GM12878 (cell line): ENCODE results near the gene CHDH. TPM values are rescaled to one million over a fixed set of nuclear protein-coding genes. Genes with fewer than 3 reads are reported as not detected.

ENCODE experiments used
- ATAC-seq: fragments of 200-7000 bp; cut with Tn5 transposase; 3 replicates; pipeline ENCODE4 v1.9.1; 2020; ENCODE audit warnings: mild to moderate bottlenecking, moderate library complexity
- BruUV-seq: library from RNA; stranded (reverse); fragments of 400-500 nt; replicated peaks from 2 replicates; lab custom pipeline; 2021; lab: Mats Ljungman, UMichigan
- CTCF ChIA-PET: fragments of 300-600 bp; sonication (Branson Sonifier 250); formaldehyde crosslinking; extraction: SDS; loops from one replicate; lab custom pipeline; 2021; ENCODE audit warnings: inconsistent platforms; lab: Yijun Ruan, JAX
- POLR2A ChIA-PET: fragments of 350-600 bp; formaldehyde crosslinking; extraction: SDS; loops from one replicate; lab custom pipeline; 2021; ENCODE audit warnings: inconsistent platforms; lab: Charles Lee
- RAD21 ChIA-PET: fragments of 300-600 bp; sonication (Branson Sonifier 250); formaldehyde crosslinking; loops from one replicate; lab custom pipeline; 2023; ENCODE audit warnings: antibody characterized with exemption; ENCODE audit not compliant: unreplicated experiment; lab: Charles Lee
- SMC1A ChIA-PET: fragments of 300-600 bp; sonication (Branson Sonifier 250); formaldehyde crosslinking; loops from one replicate; lab custom pipeline; 2023; ENCODE audit not compliant: unreplicated experiment, uncharacterized antibody; lab: Charles Lee
- DNase-seq: peaks from one replicate; pipeline ENCODE4 v3.0.0-alpha.2; 2011; ENCODE audit warnings: low read depth, low spot score
- FAIRE-seq: peaks from 3 replicates; lab custom pipeline; 2011; peaks lifted over from hg19 to GRCh38; lab: Jason Lieb, UNC
- H2AFZ ChIP-seq: 2 replicates; pipeline ENCODE4 v1.6.0; 2011; ENCODE audit warnings: low read depth, low read length, control low read depth; ENCODE audit not compliant: control insufficient read depth
- H3K27ac ChIP-seq: 2 replicates; pipeline ENCODE4 v1.5.1; 2011; ENCODE audit warnings: control low read depth; ENCODE audit not compliant: control insufficient read depth, insufficient read depth
- H3K27me3 ChIP-seq, 2 experiments: replicated peaks in 1 of 2; 2 replicates each; pipeline versions ENCODE4 v1.6.0 to v1.6.1; 2011; ENCODE audit warnings: low read length in 1 of 2; ENCODE audit not compliant: control insufficient read depth in 2 of 2, insufficient read depth in 2 of 2
- H3K36me3 ChIP-seq, 2 experiments: 2 replicates each; pipeline ENCODE4 v1.5.1; 2011; ENCODE audit warnings: low read length in 1 of 2; ENCODE audit not compliant: control insufficient read depth in 2 of 2, insufficient read depth in 2 of 2
- H3K4me1 ChIP-seq: 2 replicates; pipeline ENCODE4 v1.6.1; 2011; ENCODE audit warnings: mild to moderate bottlenecking, low read length, moderate library complexity, mixed read lengths; ENCODE audit not compliant: control insufficient read depth, insufficient read depth
- H3K4me2 ChIP-seq: 2 replicates; pipeline ENCODE4 v1.6.0; 2011; ENCODE audit warnings: control low read depth; ENCODE audit not compliant: control insufficient read depth, insufficient read depth
- H3K4me3 ChIP-seq: fragments of 200-600 bp; sonication (generic); 2 replicates; pipeline ENCODE4 v1.5.1; 2016
- H3K79me2 ChIP-seq: 2 replicates; pipeline ENCODE4 v1.6.0; 2011; ENCODE audit warnings: low read length; ENCODE audit not compliant: control insufficient read depth, insufficient read depth
- H3K9ac ChIP-seq: 2 replicates; pipeline ENCODE4 v1.8.0; 2011; ENCODE audit warnings: low read length, control low read depth, mixed read lengths; ENCODE audit not compliant: control insufficient read depth, insufficient read depth
- H3K9me3 ChIP-seq: replicated peaks from 3 replicates; pipeline ENCODE4 v1.5.1; 2011; ENCODE audit warnings: mild to moderate bottlenecking, low read length; ENCODE audit not compliant: control insufficient read depth, insufficient read depth
- H4K20me1 ChIP-seq: 2 replicates; pipeline ENCODE4 v1.6.0; 2011; ENCODE audit not compliant: control insufficient read depth, insufficient read depth
- ESRRA ChIP-seq: IDR thresholded peaks from 2 replicates; pipeline ENCODE4 v1.6.1; 2012; ENCODE audit warnings: mild to moderate bottlenecking, low read length, improper control_type of control experiment
- HDGF ChIP-seq: fragments of 450-650 bp; IDR thresholded peaks from 2 replicates; pipeline ENCODE4 v1.6.1; 2016; ENCODE audit warnings: antibody characterized with exemption
- NFXL1 ChIP-seq: fragments of 450-650 bp; IDR thresholded peaks from 2 replicates; pipeline ENCODE4 v1.6.1; 2017; ENCODE audit warnings: antibody characterized with exemption, mild to moderate bottlenecking, borderline replicate concordance
- ZSCAN29 ChIP-seq: fragments of 450-650 bp; IDR thresholded peaks from 2 replicates; pipeline ENCODE4 v1.6.1; 2017; ENCODE audit warnings: mild to moderate bottlenecking, moderate library complexity
- WGBS: methylation state at CpG from one replicate; pipeline ENCODE4 v1.1.6; 2016; ENCODE audit warnings: low lambda C conversion rate; ENCODE audit not compliant: insufficient replicate concordance, insufficient coverage; ENCODE audit errors: missing lambda C conversion rate; 5-methylcytosine and 5-hydroxymethylcytosine counted together
- in situ Hi-C: fragments of 300-500 bp; cut with MboI; formaldehyde crosslinking; loops from 9 replicates; pipeline ENCODE4 v1.14.3; 2018; ENCODE audit warnings: mixed read lengths
- intact Hi-C: fragments of 100-400 bp; cut with micrococcal nuclease; formaldehyde crosslinking; loops from one replicate; pipeline ENCODE4 v1.14.2; 2022; ENCODE audit not compliant: unreplicated experiment
- polyA plus RNA-seq, 11 experiments: library from polyadenylated mRNA; depleted of rRNA in 4 of 11; unstranded in 6 of 11; stranded (reverse) in 5 of 11; fragments of >200 nt; fragmentation: Nextera tagmentation in 4 of 11; fragmentation: Illumina TruSeq in 1 of 11; extraction: Ambion mirVana in 4 of 11; extraction: Trizol in 1 of 11; gene quantifications; 1 replicate in 1 of 11; 2 replicates in 10 of 11; pipeline versions ENCODE4 v1.2.1 to v1.2.3, GENCODE V29; 2011 to 2016; ENCODE audit warnings: inconsistent platforms in 2 of 11, missing spikeins in 2 of 11, low read depth in 1 of 11
- total RNA-seq, 4 experiments: library from RNA; depleted of rRNA in 3 of 4; stranded (reverse); fragments of >200 nt in 3 of 4; fragmentation: Illumina TruSeq in 1 of 4; extraction: Trizol in 1 of 4; gene quantifications; 2 replicates each; pipeline versions ENCODE4 v1.2.1 to v1.2.3, GENCODE V29; 2013 to 2021
- TF ChIP-seq, protein P1 (sequence below): fragments of 450-650 bp; IDR thresholded peaks from 2 replicates; pipeline ENCODE4 v1.6.1; 2016; ENCODE audit warnings: mild to moderate bottlenecking
- TF ChIP-seq, protein P2 (sequence below): fragments of 450-650 bp; IDR thresholded peaks from 2 replicates; pipeline ENCODE4 v1.6.1; 2016; ENCODE audit warnings: mild to moderate bottlenecking

The CHDH gene
- total and polyA plus RNA-seq, 10 of the 15 experiments (the other 5 are each of a cell fraction or from before 2014, with no cell fraction given): 0.95 to 8.3 (median 2.9) TPM

DNA sequence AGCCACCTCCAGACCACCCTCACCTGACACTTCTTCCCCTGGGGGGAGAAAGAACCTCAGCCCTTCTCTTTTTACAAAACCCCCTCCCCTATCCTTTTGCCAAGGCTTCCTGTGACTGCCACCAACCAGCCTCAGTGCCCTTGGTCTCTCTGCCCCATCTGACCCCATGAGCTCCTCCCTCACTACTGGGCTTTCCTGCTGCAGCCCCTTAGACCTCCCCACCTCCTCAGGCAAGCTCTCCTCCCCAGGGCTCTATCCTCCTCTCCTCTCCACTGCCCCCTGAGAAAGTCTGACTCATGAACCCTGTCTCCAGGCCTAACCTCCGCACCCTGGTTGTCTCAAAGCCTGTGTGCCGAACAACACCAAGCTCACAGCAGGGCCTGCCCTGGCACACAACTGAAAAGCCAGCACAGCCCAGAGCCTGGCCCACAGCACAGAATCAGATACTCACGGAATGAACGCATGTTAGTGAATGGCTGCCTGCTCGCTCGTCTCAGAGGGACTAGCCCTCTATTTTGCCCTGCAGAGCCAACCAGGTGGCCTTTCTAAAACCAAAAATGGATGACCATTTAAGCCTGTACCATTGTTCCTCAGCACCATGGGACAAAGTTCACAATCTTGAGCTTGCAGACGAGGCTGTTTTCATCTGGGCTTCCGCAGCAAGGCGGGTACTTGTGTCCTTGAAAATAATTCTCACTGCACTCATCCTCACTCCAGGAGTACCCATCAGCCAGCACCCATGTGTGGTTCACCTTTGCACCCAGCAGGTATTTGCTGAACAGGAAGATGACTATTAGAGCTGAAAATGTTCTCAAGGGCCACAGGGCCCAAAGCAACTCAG is 1.7 kb downstream of the CHDH start:
- intact Hi-C loops (loop anchor here (2.0 to 10.0 kb wide), 3 partner anchors 38 to 100 kb away; partner anchors contain the start of gene ACTR8), in situ Hi-C loops (no loop called here)
- ChIA-PET POLR2A (interaction anchor here (1.0 to 4.1 kb wide), 11 partner anchors 9 to 196 kb away, joined by 3 to 30 read pairs (median 5); partner anchors contain the start of gene SELENOK), RAD21 (interaction anchor here (0.8 to 5.1 kb wide), 19 partner anchors 15 to 290 kb away, joined by 3 to 41 read pairs (median 4); partner anchors contain the start of genes ACTR8 and SELENOK), SMC1A (interaction anchor here (0.9 to 3.5 kb wide), 21 partner anchors 9 to 500 kb away, joined by 3 to 26 read pairs (median 4); partner anchors contain the start of gene SELENOK), CTCF (interaction anchor here (0.7 to 2.5 kb wide), 19 partner anchors 9 to 499 kb away, joined by 3 to 9 read pairs (median 4); no protein-coding TSS in a partner anchor)
- Histone ChIP-seq H3K79me2 (peaks cover 18% of the 10 kb centered on the region), H3K4me3 (peak overlapping the region; percentile 73), H3K9me3 (no peaks in the 10 kb centered on the region), H4K20me1 (no peaks in the 10 kb centered on the region), H2AFZ (no peak overlapping the region; the same call in 1 of the 2 replicates), H3K9ac (peak overlapping the region; percentile 40; the same call in 1 of the 2 replicates), H3K27me3 (no peaks in the 10 kb centered on the region), H3K4me1 (peaks cover 39% of the 10 kb centered on the region), H3K36me3 (no peaks in the 10 kb centered on the region), H3K27ac (peak overlapping the region; percentile 55), H3K4me2 (peak overlapping the region; percentile 82)
- DNase-seq (no peak), FAIRE-seq (no peak), ATAC-seq (peak; percentile 16)
- TSS peak; percentile 59 for BruUV-seq
- 65% methylated on average over 9 of the region's 9 CpGs for WGBS
- TF ChIP-seq ESRRA: no peak
- TF ChIP-seq HDGF: peak; percentile 84; the same call in 1 of the 2 replicates
- TF ChIP-seq, protein P1, sequence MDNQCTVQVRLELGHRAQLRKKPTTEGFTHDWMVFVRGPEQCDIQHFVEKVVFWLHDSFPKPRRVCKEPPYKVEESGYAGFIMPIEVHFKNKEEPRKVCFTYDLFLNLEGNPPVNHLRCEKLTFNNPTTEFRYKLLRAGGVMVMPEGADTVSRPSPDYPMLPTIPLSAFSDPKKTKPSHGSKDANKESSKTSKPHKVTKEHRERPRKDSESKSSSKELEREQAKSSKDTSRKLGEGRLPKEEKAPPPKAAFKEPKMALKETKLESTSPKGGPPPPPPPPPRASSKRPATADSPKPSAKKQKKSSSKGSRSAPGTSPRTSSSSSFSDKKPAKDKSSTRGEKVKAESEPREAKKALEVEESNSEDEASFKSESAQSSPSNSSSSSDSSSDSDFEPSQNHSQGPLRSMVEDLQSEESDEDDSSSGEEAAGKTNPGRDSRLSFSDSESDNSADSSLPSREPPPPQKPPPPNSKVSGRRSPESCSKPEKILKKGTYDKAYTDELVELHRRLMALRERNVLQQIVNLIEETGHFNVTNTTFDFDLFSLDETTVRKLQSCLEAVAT: peak; percentile 50; the same call in 1 of the 2 replicates
- TF ChIP-seq ZSCAN29: no peak
- TF ChIP-seq, protein P2, sequence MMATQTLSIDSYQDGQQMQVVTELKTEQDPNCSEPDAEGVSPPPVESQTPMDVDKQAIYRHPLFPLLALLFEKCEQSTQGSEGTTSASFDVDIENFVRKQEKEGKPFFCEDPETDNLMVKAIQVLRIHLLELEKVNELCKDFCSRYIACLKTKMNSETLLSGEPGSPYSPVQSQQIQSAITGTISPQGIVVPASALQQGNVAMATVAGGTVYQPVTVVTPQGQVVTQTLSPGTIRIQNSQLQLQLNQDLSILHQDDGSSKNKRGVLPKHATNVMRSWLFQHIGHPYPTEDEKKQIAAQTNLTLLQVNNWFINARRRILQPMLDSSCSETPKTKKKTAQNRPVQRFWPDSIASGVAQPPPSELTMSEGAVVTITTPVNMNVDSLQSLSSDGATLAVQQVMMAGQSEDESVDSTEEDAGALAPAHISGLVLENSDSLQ: no peak
- TF ChIP-seq NFXL1: no peak
